Testis (tissue), 3 donors: ENCODE results near the gene RBM42. TPM values are rescaled to one million over a fixed set of nuclear protein-coding genes. Genes with fewer than 3 reads are reported as not detected.
"Not testable (repeated sequence)": the region's sequence is repeated elsewhere in the genome, so short reads cannot be mapped to it uniquely, and the experiment has no call there.

Source experiments
- DNase-seq: peaks from one replicate; pipeline ENCODE4 v3.0.0-alpha.2; 2019
- H3K27ac ChIP-seq, 2 donors: fragments of 200-600 bp; sonication (generic); one replicate each; pipeline ENCODE4 v1.5.1; 2019
- H3K27me3 ChIP-seq: fragments of 200-600 bp; sonication (generic); one replicate; pipeline ENCODE4 v1.5.1; 2019
- H3K36me3 ChIP-seq: fragments of 200-600 bp; sonication (generic); one replicate; pipeline ENCODE4 v1.5.1; 2017; ENCODE audit warnings: low read depth; ENCODE audit errors: missing control alignments
- H3K4me1 ChIP-seq: fragments of 200-600 bp; sonication (generic); one replicate; pipeline ENCODE4 v1.5.1; 2019
- H3K4me3 ChIP-seq, 2 donors: fragments of 200-600 bp; sonication (generic); one replicate each; pipeline ENCODE4 v1.5.1; 2017 to 2019
- H3K9me3 ChIP-seq: fragments of 200-600 bp; sonication (generic); one replicate; pipeline ENCODE4 v1.5.1; 2017
- CTCF ChIP-seq, 3 experiments: fragments of 450-650 bp in 2 of 3; fragments of 200-600 bp in 1 of 3; sonication (generic) in 1 of 3; IDR thresholded peaks; one replicate each; pipeline ENCODE4 v1.5.1; 2016 to 2019; ENCODE audit warnings: antibody characterized with exemption in 3 of 3, mild to moderate bottlenecking in 2 of 3, moderate library complexity in 1 of 3
- POLR2A ChIP-seq: fragments of 450-650 bp; IDR thresholded peaks from one replicate; pipeline ENCODE4 v1.6.1; 2017; ENCODE audit warnings: antibody characterized with exemption, mild to moderate bottlenecking, moderate library complexity
- WGBS, 2 donors: methylation state at CpG; one replicate each; pipeline ENCODE4 v1.1.5; 2018; 5-methylcytosine and 5-hydroxymethylcytosine counted together
- intact Hi-C: fragments of 100-400 bp; cut with DNase I; formaldehyde crosslinking; loops from one replicate; pipeline ENCODE4 v1.15.1; 2023; ENCODE audit warnings: low total_unique reads
- polyA plus RNA-seq: library from polyadenylated mRNA; stranded (reverse); fragments of 350-450 nt; fragmentation: Illumina TruSeq; extraction: RNeasy Lipid Tissue Mini Kit (QIAGEN cat#74804); gene quantifications from one replicate; pipeline ENCODE4 v1.2.3, GENCODE V29; 2014; ENCODE audit warnings: low read depth, low replicate concordance; ENCODE audit not compliant: insufficient read depth
- total RNA-seq, 2 donors: library from RNA; depleted of rRNA; stranded (reverse); fragments of >200 nt; gene quantifications; one replicate each; pipeline ENCODE4 v1.2.3, GENCODE V29; 2016

Gene RBM42
- total and polyA plus RNA-seq, 3 donors from 2014 or later = 64.2 to 109 (median 105) TPM

- intact Hi-C loops = no loop called here
Observed at GRCh38 chr19:35601971-35602370, 26.9 kb upstream of the RBM42 start.

GRCh38 chr19:35604436-35604835, 24.4 kb upstream of the RBM42 start:
- intact Hi-C loops = not testable (repeated sequence)

More at GRCh38 chr19:35601971-35602370, 26.9 kb upstream of the RBM42 start:
- H3K27ac ChIP-seq = no peak overlapping the region
- H3K4me1 ChIP-seq = no peaks in the 10 kb centered on the region
- WGBS, 2 donors = 90 to 93% methylated on average over 3 of the region's 3 CpGs
- DNase-seq = no peak
- H3K27me3 ChIP-seq = no peaks in the 10 kb centered on the region
- H3K36me3 ChIP-seq = no peaks in the 10 kb centered on the region
- H3K4me3 ChIP-seq = no peak overlapping the region
- no peaks in the 10 kb centered on the region for H3K9me3 ChIP-seq
- no peak for TF ChIP-seq CTCF (IDR thresholded peaks at IDR 0.05)
- TF ChIP-seq POLR2A = no peak

GRCh38 chr19:35607170-35607569, 21.7 kb upstream of the RBM42 start:
- H3K4me3 ChIP-seq, H3K9me3 ChIP-seq, H3K36me3 ChIP-seq, H3K27ac ChIP-seq, H3K4me1 ChIP-seq, H3K27me3 ChIP-seq, intact Hi-C loops, DNase-seq: not testable (repeated sequence)
- 90 to 91% methylated on average over 8 of the region's 8 CpGs for WGBS, 2 donors

More at GRCh38 chr19:35604436-35604835, 24.4 kb upstream of the RBM42 start:
- H3K27ac ChIP-seq, H3K4me3 ChIP-seq, H3K9me3 ChIP-seq, H3K36me3 ChIP-seq, H3K4me1 ChIP-seq, H3K27me3 ChIP-seq, DNase-seq: not testable (repeated sequence)
- 85 to 94% methylated on average over 4 of the region's 4 CpGs for WGBS, 2 donors

- 78 to 92% methylated on average over 3 of the region's 3 CpGs for WGBS, 2 donors
- H3K4me3 ChIP-seq = no peak overlapping the region
- no peaks in the 10 kb centered on the region for H3K36me3 ChIP-seq
- intact Hi-C loops = no loop called here
- peaks cover 4% of the 10 kb centered on the region for H3K4me1 ChIP-seq
- no peaks in the 10 kb centered on the region for H3K9me3 ChIP-seq
- DNase-seq = no peak
- no peak overlapping the region for H3K27ac ChIP-seq
- TF ChIP-seq CTCF (IDR thresholded peaks at IDR 0.05) = no peak
- no peak for TF ChIP-seq POLR2A
- H3K27me3 ChIP-seq = no peaks in the 10 kb centered on the region
Observed at GRCh38 chr19:35607661-35608060, 21.2 kb upstream of the RBM42 start.

- DNase-seq = no peak
- TF ChIP-seq CTCF (IDR thresholded peaks at IDR 0.05) = no peak
- TF ChIP-seq POLR2A = no peak
- intact Hi-C loops = no loop called here
- no peak overlapping the region for H3K27ac ChIP-seq
- peaks cover 6% of the 10 kb centered on the region for H3K4me1 ChIP-seq
- H3K9me3 ChIP-seq = no peaks in the 10 kb centered on the region
- WGBS, 2 donors = 75 to 76% methylated on average over 2 of the region's 2 CpGs
- no peaks in the 10 kb centered on the region for H3K27me3 ChIP-seq
- no peak overlapping the region for H3K4me3 ChIP-seq
- H3K36me3 ChIP-seq = no peaks in the 10 kb centered on the region
Observed at GRCh38 chr19:35608251-35608650, 20.6 kb upstream of the RBM42 start.

GRCh38 chr19:35609851-35610353, 18.9 kb upstream of the RBM42 start:
- no peak overlapping the region for H3K27ac ChIP-seq
- H3K27me3 ChIP-seq = no peaks in the 10 kb centered on the region
- H3K9me3 ChIP-seq = no peaks in the 10 kb centered on the region
- no peak overlapping the region for H3K4me3 ChIP-seq
- WGBS, 2 donors = 76 to 78% methylated on average over 4 to 6 of the region's 6 CpGs
- TF ChIP-seq POLR2A (no peak), CTCF (IDR thresholded peaks at IDR 0.05) (no peak)
- no peak for DNase-seq
- peaks cover 6% of the 10 kb centered on the region for H3K4me1 ChIP-seq
- intact Hi-C loops = no loop called here
- H3K36me3 ChIP-seq = no peaks in the 10 kb centered on the region
